K562 (cell line): ENCODE data around the gene CDC6. TPM values are rescaled to one million over a fixed set of nuclear protein-coding genes. Genes with fewer than 3 reads are reported as not detected.
A peak's percentile ranks its signal among the peaks of the same experiment; 100 is the strongest.

Experiments
- BRF1 ChIP-seq: IDR thresholded peaks from 3 replicates; pipeline ENCODE4 v1.6.1; 2011; ENCODE audit warnings: borderline replicate concordance, mild to moderate bottlenecking; ENCODE audit not compliant: insufficient read length; ENCODE audit errors: extremely low read depth
- CBX1 ChIP-seq: sonication (generic); IDR thresholded peaks from 2 replicates; pipeline ENCODE4 v1.6.1; 2016; ENCODE audit warnings: antibody characterized with exemption, low read depth, mild to moderate bottlenecking
- CREM ChIP-seq: IDR thresholded peaks from 2 replicates; pipeline ENCODE4 v1.6.1; 2014; ENCODE audit warnings: antibody characterized with exemption, low read depth
- CTBP1 ChIP-seq: fragments of 450-650 bp; IDR thresholded peaks from 2 replicates; pipeline ENCODE4 v1.6.1; 2016; ENCODE audit warnings: borderline replicate concordance
- ETV5 ChIP-seq: sonication (generic); formaldehyde crosslinking; IDR thresholded peaks from 2 replicates; pipeline ENCODE4 v1.4.0; 2020; ENCODE audit warnings: low read depth, mild to moderate bottlenecking, missing genetic modification reagents
- FOXJ3 ChIP-seq: sonication (generic); formaldehyde crosslinking; IDR thresholded peaks from 2 replicates; pipeline ENCODE4 v1.4.0; 2020; ENCODE audit warnings: mild to moderate bottlenecking, missing genetic modification reagents
- FOXO4 ChIP-seq: fragments of 450-650 bp; formaldehyde crosslinking; IDR thresholded peaks from 2 replicates; pipeline ENCODE4 v1.4.0; 2020; ENCODE audit warnings: mild to moderate bottlenecking, moderate library complexity
- HDAC1 ChIP-seq, 2 experiments: fragments of 450-650 bp; IDR thresholded peaks; 2 replicates each; pipeline ENCODE4 v1.6.1; 2016 to 2017; ENCODE audit warnings: inconsistent platforms in 1 of 2, mild to moderate bottlenecking in 1 of 2, moderate library complexity in 1 of 2
- HMG20B ChIP-seq: fragments of 250-450 bp; sonication (Bioruptor Pico); IDR thresholded peaks from 2 replicates; pipeline ENCODE4 v1.5.0; 2021; ENCODE audit warnings: mild to moderate bottlenecking
- LEF1 ChIP-seq: fragments of 450-650 bp; IDR thresholded peaks from 2 replicates; pipeline ENCODE4 v1.6.1; 2016; ENCODE audit warnings: mild to moderate bottlenecking
- PCBP1 ChIP-seq: fragments of 200-400 bp; formaldehyde crosslinking; IDR thresholded peaks from 2 replicates; pipeline ENCODE4 v1.6.1; 2018; ENCODE audit warnings: mild to moderate bottlenecking, low read depth, low read length; ENCODE audit not compliant: poor library complexity, severe bottlenecking
- POLR2A ChIP-seq: fragments of 450-650 bp; conservative IDR thresholded peaks from 2 replicates; pipeline ENCODE4 v1.6.1; 2016
- POLR3A ChIP-seq: IDR thresholded peaks from 2 replicates; pipeline ENCODE4 v1.6.1; 2011; ENCODE audit warnings: borderline replicate concordance, mild to moderate bottlenecking, moderate library complexity; ENCODE audit not compliant: insufficient read length, insufficient read depth; ENCODE audit errors: extremely low read depth
- PTTG1 ChIP-seq: fragments of 450-650 bp; IDR thresholded peaks from 2 replicates; pipeline ENCODE4 v1.6.1; 2016; ENCODE audit warnings: low read depth, mild to moderate bottlenecking, missing genetic modification characterization, missing compliant biosample characterization
- TAF7 ChIP-seq: fragments of 450-650 bp; IDR thresholded peaks from 2 replicates; pipeline ENCODE4 v1.6.1; 2016; ENCODE audit warnings: missing genetic modification characterization, missing compliant biosample characterization
- TAL1 ChIP-seq: fragments of 450-650 bp; IDR thresholded peaks from 2 replicates; pipeline ENCODE4 v1.6.1; 2016; ENCODE audit warnings: mild to moderate bottlenecking
- TGIF2 ChIP-seq: sonication (generic); formaldehyde crosslinking; IDR thresholded peaks from 2 replicates; pipeline ENCODE4 v1.8.1; 2022; ENCODE audit warnings: mild to moderate bottlenecking, missing genetic modification reagents, moderate library complexity
- TSHZ1 ChIP-seq: fragments of 250-450 bp; sonication (Bioruptor Pico); IDR thresholded peaks from 2 replicates; pipeline ENCODE4 v1.4.0; 2020; ENCODE audit warnings: mild to moderate bottlenecking, moderate library complexity
- ZBTB2 ChIP-seq: fragments of 450-650 bp; IDR thresholded peaks from 2 replicates; pipeline ENCODE4 v1.6.1; 2016; ENCODE audit warnings: antibody characterized with exemption
- ZNF12 ChIP-seq: sonication (generic); formaldehyde crosslinking; IDR thresholded peaks from 2 replicates; pipeline ENCODE4 v1.4.0; 2020; ENCODE audit warnings: mild to moderate bottlenecking, missing genetic modification reagents
- ZNF224 ChIP-seq: sonication (generic); formaldehyde crosslinking; IDR thresholded peaks from 2 replicates; pipeline ENCODE4 v1.8.0; 2022; ENCODE audit warnings: mild to moderate bottlenecking, missing genetic modification reagents
- ZNF41 ChIP-seq: fragments of 250-450 bp; sonication (Bioruptor Pico); conservative IDR thresholded peaks from 2 replicates; pipeline ENCODE4 v1.4.0; 2020; ENCODE audit warnings: mild to moderate bottlenecking
- ZNF551 ChIP-seq: fragments of 250-450 bp; sonication (Bioruptor Pico); IDR thresholded peaks from 2 replicates; pipeline ENCODE4 v1.5.0; 2021; ENCODE audit warnings: mild to moderate bottlenecking, moderate library complexity
- ZNF695 ChIP-seq: fragments of 450-650 bp; formaldehyde crosslinking; IDR thresholded peaks from 2 replicates; pipeline ENCODE4 v1.4.0; 2020; ENCODE audit warnings: mild to moderate bottlenecking, moderate library complexity
- ZNF717 ChIP-seq: fragments of 250-450 bp; sonication (Bioruptor Pico); IDR thresholded peaks from 2 replicates; pipeline ENCODE4 v1.5.0; 2021
- ZZZ3 ChIP-seq: fragments of 450-650 bp; IDR thresholded peaks from 2 replicates; pipeline ENCODE4 v1.6.1; 2016; ENCODE audit warnings: antibody characterized with exemption, mild to moderate bottlenecking, moderate library complexity
- polyA plus RNA-seq, 8 experiments: library from polyadenylated mRNA; depleted of rRNA in 4 of 8; stranded (reverse) in 5 of 8; unstranded in 3 of 8; fragments of >200 nt; fragmentation: Nextera tagmentation in 2 of 8; fragmentation: Illumina TruSeq in 1 of 8; extraction: Ambion mirVana in 2 of 8; extraction: Trizol in 1 of 8; gene quantifications; 2 replicates each; pipeline versions ENCODE4 v1.2.1 to v1.2.3, GENCODE V29; 2011 to 2014; ENCODE audit warnings: inconsistent platforms in 1 of 8, missing spikeins in 1 of 8
- total RNA-seq, 7 experiments: library from RNA; depleted of rRNA in 6 of 7; stranded (reverse); fragments of >200 nt in 6 of 7; fragmentation: Illumina TruSeq in 2 of 7; extraction: Trizol in 2 of 7; gene quantifications; 2 replicates each; pipeline versions ENCODE4 v1.2.1 to v1.2.3, GENCODE V29; 2011 to 2021; ENCODE audit warnings: low replicate concordance in 1 of 7

The CDC6 gene
- total and polyA plus RNA-seq, 9 of the 15 experiments (the other 6 are each of a cell fraction or from before 2014, with no cell fraction given): 29.6 to 141 (median 106) TPM

- TF ChIP-seq ZNF551 (CRISPR knock-in tag) (no peak), CREM (no peak), ZNF717 (CRISPR knock-in tag) (no peak), ZBTB2 (peak; percentile 44; the same call in 1 of the 2 replicates), ETV5 (no peak), PCBP1 (no peak), PTTG1 (tag) (no peak), TAF7 (tag) (no peak), CBX1 (no peak), TSHZ1 (CRISPR knock-in tag) (no peak), ZNF224 (CRISPR knock-in tag) (no peak), HMG20B (CRISPR knock-in tag) (no peak), ZNF12 (CRISPR knock-in tag) (no peak), ZNF695 (no peak), POLR2A (peak; percentile 75), TAL1 (no peak), ZZZ3 (no peak), BRF1 (no peak), FOXO4 (CRISPR knock-in tag) (no peak), TGIF2 (CRISPR knock-in tag) (no peak), CTBP1 (no peak), ZNF41 (CRISPR knock-in tag) (no peak), POLR3A (no peak), LEF1 (0 out of 2 replicates have a peak, but pooled peaks have one; percentile 24), FOXJ3 (CRISPR knock-in tag) (no peak), HDAC1 (IDR thresholded peaks at IDR 0.05) (peak in 1 of 2 experiments; percentile 59; a peak in 2 of 4 replicates)
Measured at GRCh38 chr17:40341808-40342503, 54.3 kb downstream of the CDC6 start (continued).
